Keratinocyte (primary cell): ENCODE results near the gene MIS18BP1. TPM values are rescaled to one million over a fixed set of nuclear protein-coding genes. Genes with fewer than 3 reads are reported as not detected.
"Not testable (repeated sequence)": the region's sequence is repeated elsewhere in the genome, so short reads cannot be mapped to it uniquely, and the experiment has no call there.

ENCODE experiments used
- DNase-seq: peaks from one replicate; pipeline ENCODE4 v3.0.0-alpha.2; 2011; ENCODE audit warnings: low read depth, missing footprints, low spot score
- FAIRE-seq: peaks from 2 replicates; lab custom pipeline; 2011; peaks lifted over from hg19 to GRCh38; lab: Jason Lieb, UNC
- H2AFZ ChIP-seq: 2 replicates; pipeline ENCODE4 v1.6.0; 2012; ENCODE audit warnings: low read length, control low read depth, inconsistent platforms; ENCODE audit not compliant: control insufficient read depth
- H3K27ac ChIP-seq: 2 replicates; pipeline ENCODE4 v1.5.1; 2011; ENCODE audit warnings: low read length; ENCODE audit not compliant: control insufficient read depth, insufficient read depth
- H3K27me3 ChIP-seq: 3 replicates; pipeline ENCODE4 v1.6.0; 2011; ENCODE audit warnings: low read length; ENCODE audit not compliant: control insufficient read depth, insufficient read depth; ENCODE audit errors: extremely low read depth
- H3K36me3 ChIP-seq, 2 experiments: 2 replicates in 1 of 2; 3 replicates in 1 of 2; pipeline ENCODE4 v1.5.1; 2011; ENCODE audit warnings: low read length in 2 of 2, mild to moderate bottlenecking in 1 of 2; ENCODE audit not compliant: control insufficient read depth in 2 of 2, insufficient read depth in 2 of 2; ENCODE audit errors: extremely low read depth in 1 of 2
- H3K4me1 ChIP-seq: 3 replicates; pipeline ENCODE4 v1.5.1; 2011; ENCODE audit warnings: low read length; ENCODE audit not compliant: control insufficient read depth, insufficient read depth; ENCODE audit errors: extremely low read depth
- H3K4me2 ChIP-seq: 3 replicates; pipeline ENCODE4 v1.6.0; 2011; ENCODE audit warnings: low read depth, low read length; ENCODE audit not compliant: control insufficient read depth, insufficient read depth; ENCODE audit errors: extremely low read depth
- H3K4me3 ChIP-seq, 3 experiments: fragments of 200-600 bp in 1 of 3; sonication (generic) in 1 of 3; 2 replicates in 2 of 3; 3 replicates in 1 of 3; pipeline ENCODE4 v1.5.1; 2011 to 2016; ENCODE audit warnings: low read length in 3 of 3, mild to moderate bottlenecking in 3 of 3, control low read depth in 2 of 3, inconsistent platforms in 1 of 3, low read depth in 1 of 3, mixed read lengths in 1 of 3, mixed run types in 1 of 3, moderate library complexity in 1 of 3; ENCODE audit not compliant: control insufficient read depth in 2 of 3, insufficient read depth in 2 of 3; ENCODE audit errors: extremely low read depth in 1 of 3
- H3K79me2 ChIP-seq: 2 replicates; pipeline ENCODE4 v1.6.0; 2012; ENCODE audit warnings: low read length; ENCODE audit not compliant: control insufficient read depth, insufficient read depth
- H3K9ac ChIP-seq: 3 replicates; pipeline ENCODE4 v1.6.0; 2011; ENCODE audit warnings: low read length; ENCODE audit not compliant: control insufficient read depth, insufficient read depth; ENCODE audit errors: extremely low read depth
- H3K9me1 ChIP-seq: 3 replicates; pipeline ENCODE4 v1.6.0; 2011; ENCODE audit warnings: low read length; ENCODE audit not compliant: control insufficient read depth, insufficient read depth; ENCODE audit errors: extremely low read depth
- H3K9me3 ChIP-seq: 2 replicates; pipeline ENCODE4 v1.5.1; 2012; ENCODE audit warnings: low read depth, low read length; ENCODE audit not compliant: control insufficient read depth
- H4K20me1 ChIP-seq: 3 replicates; pipeline ENCODE4 v1.6.0; 2011; ENCODE audit warnings: low read length; ENCODE audit not compliant: control insufficient read depth, insufficient read depth; ENCODE audit errors: extremely low read depth
- CTCF ChIP-seq, 3 experiments: IDR thresholded peaks in 1 of 3; conservative IDR thresholded peaks in 1 of 3; optimal IDR thresholded peaks in 1 of 3; 2 replicates in 2 of 3; 3 replicates in 1 of 3; pipeline versions ENCODE3 to v1.5.1; 2011; ENCODE audit warnings: low read length in 3 of 3, mild to moderate bottlenecking in 3 of 3, moderate library complexity in 2 of 3, control low read depth in 1 of 3, inconsistent platforms in 1 of 3; ENCODE audit not compliant: insufficient read depth in 2 of 3; ENCODE audit errors: extremely low read depth in 1 of 3
- EZH2 ChIP-seq: IDR thresholded peaks from one replicate; pipeline ENCODE4 v1.6.1; 2012; ENCODE audit warnings: inconsistent platforms, mild to moderate bottlenecking, low read length, moderate library complexity
- dilution Hi-C: fragments of 300-500 bp; cut with MboI; formaldehyde crosslinking; loops from one replicate; pipeline ENCODE4 v1.7.0; 2020; ENCODE audit warnings: low sequenced_read_pairs; ENCODE audit not compliant: extremely low pct_ligation_motif_present
- polyA plus RNA-seq, 5 experiments: library from polyadenylated mRNA; depleted of rRNA in 3 of 5; stranded (reverse) in 3 of 5; stranded (forward) in 1 of 5; unstranded in 1 of 5; fragments of >200 nt; gene quantifications; 1 replicate in 1 of 5; 2 replicates in 3 of 5; 3 replicates in 1 of 5; pipeline versions ENCODE4 v1.2.1 to v1.2.3, GENCODE V29; 2011 to 2012; ENCODE audit warnings: missing spikeins in 2 of 5, low read depth in 1 of 5, low replicate concordance in 1 of 5

The MIS18BP1 gene
- polyA plus RNA-seq, 1 donor (not counting 4 experiments of a cell fraction or from before 2014, with no cell fraction given), result 20.2 TPM

- dilution Hi-C loops, result no loop called here
- no peaks in the 10 kb centered on the region for H3K4me1 ChIP-seq
- no peak overlapping the region for H3K27ac ChIP-seq
- TF ChIP-seq CTCF (optimal IDR thresholded peaks at IDR 0.05 in 1 of 3, IDR thresholded peaks at IDR 0.05 in 1 of 3, conservative IDR thresholded peaks at IDR 0.05 in 1 of 3; ENCODE audit: extremely low read depth in 1 of 3, insufficient read depth in 2 of 3, low read length in 3 of 3) (no peak), EZH2 (no peak)
- H3K27me3 ChIP-seq, result no peaks in the 10 kb centered on the region
- no peak for DNase-seq
- no peaks in the 10 kb centered on the region for H3K9me3 ChIP-seq
- FAIRE-seq, result no peak
- H2AFZ ChIP-seq, result no peak overlapping the region
- no peak overlapping the region for H3K9ac ChIP-seq
- no peaks in the 10 kb centered on the region for H3K9me1 ChIP-seq
- no peak overlapping the region for H3K4me2 ChIP-seq
- H4K20me1 ChIP-seq, result no peaks in the 10 kb centered on the region
- H3K36me3 ChIP-seq, result no peaks in the 10 kb centered on the region
- no peak overlapping the region for H3K4me3 ChIP-seq
- no peaks in the 10 kb centered on the region for H3K79me2 ChIP-seq
Measured at GRCh38 chr14:45290547-45290946, 37.5 kb upstream of the MIS18BP1 start.

DNA sequence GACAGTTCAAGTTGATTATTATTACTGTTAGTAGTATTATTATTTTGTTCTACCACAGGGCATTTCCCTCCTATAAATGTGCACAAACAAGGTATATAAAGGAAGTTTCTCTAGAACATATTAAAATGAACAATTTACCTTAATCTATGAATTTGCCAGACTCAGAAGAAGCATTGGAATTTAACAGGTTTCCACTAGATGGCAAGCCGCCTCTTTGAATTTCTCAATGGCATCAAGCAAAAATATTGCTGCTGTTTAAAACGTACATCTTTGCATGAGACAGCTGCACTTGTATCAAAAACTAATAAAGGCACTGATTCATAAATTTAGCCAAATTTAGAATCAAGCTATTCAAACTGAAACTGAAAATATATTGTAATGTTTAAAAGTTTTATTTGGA, 34.6 kb upstream of the MIS18BP1 start:
- H3K9ac ChIP-seq, result no peak overlapping the region
- dilution Hi-C loops, result no loop called here

GRCh38 chr14:45284802-45285201, 31.8 kb upstream of the MIS18BP1 start:
- Histone ChIP-seq H3K27ac (no peak overlapping the region), H2AFZ (no peak overlapping the region), H3K36me3 (no peaks in the 10 kb centered on the region), H3K9ac (no peak overlapping the region), H3K9me3 (no peaks in the 10 kb centered on the region), H3K4me3 (no peak overlapping the region), H3K4me1 (no peaks in the 10 kb centered on the region), H3K79me2 (no peaks in the 10 kb centered on the region), H4K20me1 (no peaks in the 10 kb centered on the region), H3K4me2 (no peak overlapping the region), H3K9me1 (no peaks in the 10 kb centered on the region), H3K27me3 (no peaks in the 10 kb centered on the region)
- no peak for DNase-seq
- dilution Hi-C loops, result no loop called here
- no peak for FAIRE-seq
- TF ChIP-seq EZH2 (no peak), CTCF (optimal IDR thresholded peaks at IDR 0.05 in 1 of 3, IDR thresholded peaks at IDR 0.05 in 1 of 3, conservative IDR thresholded peaks at IDR 0.05 in 1 of 3; ENCODE audit: extremely low read depth in 1 of 3, insufficient read depth in 2 of 3, low read length in 3 of 3) (peak in 1 of 3 experiments; percentile 7)

More for the DNA sequence above, 34.6 kb upstream of the MIS18BP1 start:
- no peak overlapping the region for H3K4me3 ChIP-seq
- H3K9me1 ChIP-seq, result no peaks in the 10 kb centered on the region
- H3K9me3 ChIP-seq, result no peaks in the 10 kb centered on the region
- H3K4me1 ChIP-seq, result no peaks in the 10 kb centered on the region
- no peaks in the 10 kb centered on the region for H3K36me3 ChIP-seq
- no peak overlapping the region for H3K4me2 ChIP-seq
- TF ChIP-seq EZH2, result no peak
- H3K27me3 ChIP-seq, result no peaks in the 10 kb centered on the region
- H2AFZ ChIP-seq, result no peak overlapping the region
- no peak for FAIRE-seq
- no peaks in the 10 kb centered on the region for H4K20me1 ChIP-seq
- no peaks in the 10 kb centered on the region for H3K79me2 ChIP-seq
- DNase-seq, result no peak
- no peak overlapping the region for H3K27ac ChIP-seq

GRCh38 chr14:45281731-45282400, 28.9 kb upstream of the MIS18BP1 start:
- FAIRE-seq, H3K4me2 ChIP-seq, H3K9ac ChIP-seq, H3K4me3 ChIP-seq, DNase-seq, H3K9me1 ChIP-seq, H3K27me3 ChIP-seq, H2AFZ ChIP-seq, H3K27ac ChIP-seq, H3K9me3 ChIP-seq, H4K20me1 ChIP-seq, dilution Hi-C loops, H3K79me2 ChIP-seq, H3K36me3 ChIP-seq, H3K4me1 ChIP-seq: not testable (repeated sequence)
